Psoas muscle (tissue), 8 donors: ENCODE data around the gene IVD. TPM values are rescaled to one million over a fixed set of nuclear protein-coding genes. Genes with fewer than 3 reads are reported as not detected.

Experiments
- ATAC-seq, 4 donors: fragments of 200-7000 bp; cut with Tn5 transposase; one replicate each; pipeline ENCODE4 v1.9.1; 2020; ENCODE audit warnings: moderate library complexity in 3 of 4, mild to moderate bottlenecking in 2 of 4
- DNase-seq, 2 donors: peaks; one replicate each; pipeline ENCODE4 v3.0.0-alpha.2; 2020
- H3K27ac ChIP-seq: fragments of 200-600 bp; one replicate; pipeline ENCODE4 v1.8.0; 2022
- H3K27me3 ChIP-seq, 3 donors: fragments of 200-600 bp in 1 of 3; one replicate each; pipeline versions ENCODE4 v1.6.1 to v1.8.0; 2013 to 2022; ENCODE audit warnings: low read length in 2 of 3, mild to moderate bottlenecking in 2 of 3, moderate library complexity in 1 of 3; ENCODE audit not compliant: insufficient read depth in 3 of 3
- H3K36me3 ChIP-seq, 2 donors: fragments of 200-600 bp in 1 of 2; one replicate each; pipeline versions ENCODE4 v1.6.1 to v1.8.0; 2013 to 2022; ENCODE audit warnings: low read depth in 1 of 2, mild to moderate bottlenecking in 1 of 2, moderate library complexity in 1 of 2; ENCODE audit not compliant: insufficient read depth in 1 of 2
- H3K4me1 ChIP-seq: fragments of 200-600 bp; one replicate; pipeline ENCODE4 v1.8.0; 2022
- H3K4me3 ChIP-seq: fragments of 200-600 bp; one replicate; pipeline ENCODE4 v1.8.0; 2022; ENCODE audit warnings: mild to moderate bottlenecking
- H3K9me3 ChIP-seq: fragments of 200-600 bp; one replicate; pipeline ENCODE4 v1.8.0; 2022
- CTCF ChIP-seq: fragments of 200-600 bp; IDR thresholded peaks from one replicate; pipeline ENCODE4 v1.8.0; 2022; ENCODE audit warnings: antibody characterized with exemption
- WGBS, 3 donors: extraction: QIAGEN DNeasy Blood & Tissue Kit; methylation state at CpG; one replicate each; pipeline versions ENCODE4 v1.1.6 to v1.1.7; 2013; 5-methylcytosine and 5-hydroxymethylcytosine counted together
- intact Hi-C, 2 donors: fragments of 100-400 bp; cut with DNase I; formaldehyde crosslinking; loops; one replicate each; pipeline versions ENCODE4 v1.11.0 to v1.14.2; 2022
- polyA plus RNA-seq, 3 donors: library from polyadenylated mRNA; stranded (reverse); fragments of 200-250 nt; gene quantifications; one replicate each; pipeline ENCODE4 v1.2.3, GENCODE V29; 2013
- total RNA-seq, 4 donors: library from RNA; stranded (reverse); fragmentation: NEBNext Ultra II Directional in 2 of 4; extraction: Animal tissue kit (Norgen Biotek cat#: 25700) in 2 of 4; gene quantifications; one replicate each; pipeline versions ENCODE4 v1.2.1 to v1.2.4, GENCODE V29; 2021 to 2023
- donor health status: healthy with polysubstance abuse.
- donor health status: DM: no; HTN: no; CAD: no; lungs with moderate emphysema.
- donor health status: Bipolar disorder and iron deficiency.
- donor health status: healthy.
- donor health status: DM: yes; HTN: yes; CAD: no.
- donor health status: DM: no; HTN: no; CAD: no.
- donor health status: DM: no; HTN: no; CAD: no.
- donor health status: DM: yes; HTN: yes; CAD: no.

IVD gene
- total and polyA plus RNA-seq, 7 donors, result 27.1 to 102 (median 46.5) TPM

GRCh38 chr15:40397688-40398412 is 7.7 kb upstream of the IVD start:
- ATAC-seq (no peak), DNase-seq (no peak)
- Histone ChIP-seq H3K4me1 (peaks cover 8% of the 10 kb centered on the region), H3K27me3 (no peaks in the 10 kb centered on the region), H3K4me3 (no peak overlapping the region), H3K36me3 (peaks cover 0 to 15% of the 10 kb centered on the region in 2 donors), H3K27ac (peak overlapping the region; percentile 16), H3K9me3 (no peaks in the 10 kb centered on the region)
- TF ChIP-seq CTCF, result no peak
- WGBS, 3 donors, result 69 to 81% (median 75%) methylated on average over 8 of the region's 8 CpGs
- intact Hi-C loops, result no loop called here

- peaks cover 0 to 9% of the 10 kb centered on the region in 2 donors for H3K36me3 ChIP-seq
- no peaks in the 10 kb centered on the region for H3K27me3 ChIP-seq
- DNase-seq (no peak), ATAC-seq (peak in 1 of 4 donors; percentile 46)
- no peak overlapping the region for H3K27ac ChIP-seq
- H3K4me1 ChIP-seq, result peaks cover 8% of the 10 kb centered on the region
- no peak for TF ChIP-seq CTCF
- no peak overlapping the region for H3K4me3 ChIP-seq
- H3K9me3 ChIP-seq, result no peaks in the 10 kb centered on the region
- WGBS, 3 donors, result 66 to 81% (median 77%) methylated on average over 4 of the region's 4 CpGs
- intact Hi-C loops, result no loop called here
Observed at GRCh38 chr15:40398413-40398873, 7.2 kb upstream of the IVD start.

- no peaks in the 10 kb centered on the region for H3K36me3 ChIP-seq
- no peak overlapping the region for H3K27ac ChIP-seq
- no peak overlapping the region for H3K4me3 ChIP-seq
- 82 to 93% (median 85%) methylated on average over 7 of the region's 7 CpGs for WGBS, 3 donors
- H3K27me3 ChIP-seq, result no peaks in the 10 kb centered on the region
- intact Hi-C loops, result no loop called here
- no peak for DNase-seq
- ATAC-seq, result no peak
- H3K4me1 ChIP-seq, result peaks cover 8% of the 10 kb centered on the region
- H3K9me3 ChIP-seq, result no peaks in the 10 kb centered on the region
- no peak for TF ChIP-seq CTCF
Observed at GRCh38 chr15:40399370-40399769, 6.2 kb upstream of the IVD start.

- Histone ChIP-seq H3K36me3 (peaks cover 6 to 54% of the 10 kb centered on the region in 2 donors), H3K4me3 (no peak overlapping the region), H3K4me1 (peaks cover 15% of the 10 kb centered on the region), H3K9me3 (no peaks in the 10 kb centered on the region), H3K27me3 (no peaks in the 10 kb centered on the region), H3K27ac (no peak overlapping the region)
- no peak for TF ChIP-seq CTCF
- no peak for DNase-seq
- intact Hi-C loops, result no loop called here
- WGBS, 3 donors, result 71 to 77% (median 75%) methylated on average over 8 of the region's 8 CpGs
- no peak for ATAC-seq
Observed at GRCh38 chr15:40407330-40407990, 1.9 kb downstream of the IVD start.
